IPS-NIHi7 (cell line): Measurements from ENCODE around the gene SZT2.
"Not testable (repeated sequence)": the region's sequence is repeated elsewhere in the genome, so short reads cannot be mapped to it uniquely, and the experiment has no call there.

Experiments used
- DNase-seq: peaks from one replicate; pipeline ENCODE4 v3.0.0; 2012; ENCODE audit warnings: mixed read lengths; ENCODE audit errors: extremely low spot score

The SZT2 gene

DNA sequence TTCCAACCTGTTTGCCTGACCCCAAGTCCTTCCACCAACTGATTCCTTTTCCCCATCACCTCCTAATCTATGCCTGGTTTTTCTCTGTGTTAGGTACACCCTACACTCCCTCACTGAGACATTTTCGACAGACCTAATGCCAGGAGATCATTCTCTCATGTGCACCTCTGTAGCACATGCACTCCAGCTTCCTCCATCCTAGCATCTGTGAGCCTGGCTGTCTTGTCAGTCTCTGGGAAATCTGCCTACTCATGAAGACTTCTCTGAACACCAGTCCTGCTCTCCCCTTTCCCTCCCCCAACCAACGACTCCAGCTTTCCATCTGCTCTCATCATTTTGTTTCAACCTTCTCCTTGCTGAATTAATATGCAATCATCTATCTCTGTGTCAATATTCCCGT, 1.1 kb upstream of the SZT2 start:
- no peak for DNase-seq

DNA sequence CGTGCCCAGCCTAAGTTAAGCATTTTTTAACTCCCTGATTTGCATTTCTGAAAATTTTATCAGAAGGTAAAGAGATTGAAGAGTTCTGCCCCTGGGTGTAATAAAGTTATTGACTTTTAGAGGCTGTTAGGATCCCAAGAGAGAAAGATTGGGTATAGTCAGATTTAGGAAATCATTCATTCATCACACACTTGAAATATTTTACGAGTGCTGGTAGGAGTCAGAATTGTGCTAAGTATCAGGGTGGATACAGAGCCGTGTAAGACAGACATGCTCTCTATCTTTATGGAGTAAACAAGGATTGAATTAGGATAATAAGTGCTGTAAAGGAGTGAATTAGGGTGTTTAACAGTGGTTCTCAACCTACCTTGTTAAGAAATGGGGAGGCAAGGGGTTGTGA, 3.0 kb downstream of the SZT2 start:
- DNase-seq, result no peak

GRCh38 chr1:43395523-43395922, 5.8 kb downstream of the SZT2 start:
- no peak for DNase-seq

DNA sequence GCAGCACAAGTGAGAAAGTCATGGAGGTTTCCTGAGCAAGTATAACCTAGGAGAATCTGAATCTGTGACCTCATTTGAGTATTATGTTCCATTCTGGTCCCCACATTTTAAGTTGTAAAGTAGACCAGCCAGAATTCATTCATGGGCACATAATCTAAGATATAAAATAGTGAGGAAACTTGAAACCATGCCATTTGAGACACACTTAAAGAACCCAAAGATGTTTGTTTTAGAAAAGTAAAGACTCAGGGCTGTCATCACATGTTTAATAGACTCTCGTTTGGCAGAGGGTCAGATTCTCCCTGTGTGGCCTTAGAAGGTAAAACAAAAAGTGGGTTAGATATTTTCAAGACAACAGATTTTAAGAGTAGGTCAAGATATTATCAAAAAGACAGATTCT, 6.4 kb downstream of the SZT2 start:
- no peak for DNase-seq

DNA sequence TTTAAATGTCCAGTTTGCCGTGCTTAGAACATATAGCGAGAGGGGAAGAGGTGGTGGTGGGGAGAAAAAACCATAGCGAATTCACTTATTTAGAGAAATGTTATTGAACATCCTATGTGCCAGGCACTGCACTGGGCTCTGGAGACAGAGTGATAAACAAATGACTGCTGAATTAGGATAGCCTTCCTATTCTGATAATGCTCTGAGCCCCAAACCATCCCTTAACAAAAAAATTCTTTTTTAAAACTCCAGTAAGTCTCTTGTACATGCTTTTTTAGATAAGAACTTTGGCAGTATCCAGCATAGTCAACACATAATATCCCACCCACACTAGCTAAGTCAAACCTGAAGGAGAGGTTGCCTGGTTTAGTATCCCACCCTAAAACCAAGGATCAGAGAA, 8.5 kb downstream of the SZT2 start:
- no peak for DNase-seq

DNA sequence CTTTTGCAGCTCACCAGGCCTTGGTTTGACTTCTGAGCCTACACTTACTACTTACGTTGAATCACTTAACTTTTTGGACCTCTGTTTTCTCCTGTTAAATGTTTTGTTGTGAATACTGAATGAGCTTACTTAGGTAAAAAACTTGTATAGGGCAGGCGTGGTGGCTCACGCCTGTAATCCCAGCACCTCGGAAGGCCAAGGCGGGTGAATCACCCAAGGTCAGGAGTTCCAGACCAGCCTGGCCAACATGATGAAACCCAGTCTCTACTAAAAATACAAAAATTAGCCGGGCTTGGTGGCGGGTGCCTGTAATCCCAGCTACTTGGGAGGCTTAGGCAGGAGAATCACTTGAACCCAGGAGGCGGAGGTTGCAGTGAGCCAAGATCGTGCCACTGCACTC, 10.7 kb downstream of the SZT2 start:
- not testable (repeated sequence) for DNase-seq

DNA sequence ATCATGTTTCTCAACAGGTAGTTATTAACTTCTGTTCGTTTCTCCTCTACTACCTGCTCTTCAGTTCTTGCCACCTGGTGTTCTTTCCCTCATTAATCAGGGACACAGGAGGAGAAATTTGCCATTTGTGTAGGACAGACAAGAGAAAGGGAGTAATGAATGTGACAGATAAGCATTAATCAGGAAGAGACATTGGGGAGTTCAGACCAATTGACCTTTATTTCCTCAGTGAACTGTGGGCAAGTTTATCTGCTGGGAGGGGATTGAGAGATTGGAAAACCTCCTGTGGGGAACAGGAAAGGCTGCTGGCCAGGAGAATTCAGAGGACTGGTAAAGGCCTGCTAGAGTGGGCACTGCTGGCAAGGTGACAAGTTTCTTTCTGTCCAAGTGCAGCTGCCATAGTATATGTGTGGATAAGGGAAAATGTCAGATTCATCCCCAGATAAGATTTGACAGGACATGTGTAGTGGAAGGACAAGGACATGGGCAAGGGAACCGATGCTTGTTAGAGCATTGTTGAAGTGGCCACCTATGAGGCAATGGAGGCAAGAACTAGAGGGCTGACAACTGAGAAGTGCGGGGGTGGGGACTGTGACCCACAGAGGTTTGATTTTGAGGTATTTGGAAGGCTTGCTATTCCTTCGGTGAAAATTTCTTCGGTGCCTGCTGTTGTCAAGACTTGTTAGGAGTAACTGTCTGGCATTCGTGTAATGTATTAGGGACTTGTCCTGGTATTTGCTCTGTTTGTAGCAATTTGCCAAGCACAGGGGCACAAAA, 12.6 kb downstream of the SZT2 start:
- DNase-seq, result no peak

DNA sequence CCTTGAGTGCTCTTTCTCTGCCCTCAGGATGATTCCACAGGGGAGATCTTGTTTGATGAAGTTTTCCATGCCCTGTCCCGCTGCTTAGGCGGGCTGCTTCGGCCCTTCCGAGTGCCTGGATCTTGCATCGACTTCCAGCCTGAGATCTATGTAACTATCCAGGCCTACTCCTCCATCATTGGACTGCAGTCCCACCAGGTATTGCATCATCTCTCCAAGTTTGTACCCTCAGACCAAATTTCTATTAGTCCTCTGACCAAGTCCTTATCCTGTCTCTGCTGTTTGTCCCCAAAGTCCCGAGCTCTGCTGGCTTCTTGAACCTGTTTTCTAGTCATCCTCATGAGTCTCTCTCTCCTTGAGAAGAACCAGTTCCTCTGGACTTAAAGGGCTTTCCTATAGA, 14.7 kb downstream of the SZT2 start:
- no peak for DNase-seq

DNA sequence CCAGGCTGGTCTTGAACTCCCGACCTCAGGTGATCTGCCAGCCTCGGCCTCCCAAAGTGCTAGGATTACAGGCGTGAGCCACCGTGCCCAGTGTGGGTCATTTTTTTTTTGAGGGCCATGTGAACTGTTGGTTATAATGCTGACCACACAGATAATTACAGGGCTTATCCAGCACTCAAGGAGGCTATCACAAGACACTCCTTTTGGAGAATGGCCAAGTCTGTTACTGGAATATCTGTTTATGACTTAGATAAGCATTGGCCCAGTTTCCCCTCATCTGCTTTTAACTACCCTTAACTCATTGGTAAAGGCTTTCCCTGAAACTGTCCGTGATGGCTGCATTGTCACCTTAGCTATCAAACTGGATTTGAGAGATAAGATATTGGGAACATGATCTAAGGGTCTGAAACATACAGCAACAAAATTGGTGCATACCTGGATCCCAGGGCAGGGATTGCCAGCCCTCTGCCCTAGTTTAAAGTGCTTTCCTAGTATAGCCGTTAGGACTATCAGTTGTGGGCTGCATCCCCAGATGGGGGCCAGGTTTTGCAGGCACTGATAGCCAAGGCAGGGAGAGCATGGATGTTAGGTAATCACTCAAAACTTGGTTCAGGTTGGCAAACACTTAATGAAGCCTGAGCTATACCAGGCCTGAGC, 15.6 kb downstream of the SZT2 start:
- DNase-seq, result no peak

GRCh38 chr1:43405876-43406234, 16.2 kb downstream of the SZT2 start:
- no peak for DNase-seq

GRCh38 chr1:43410571-43410970, 20.9 kb downstream of the SZT2 start:
- no peak for DNase-seq

DNA sequence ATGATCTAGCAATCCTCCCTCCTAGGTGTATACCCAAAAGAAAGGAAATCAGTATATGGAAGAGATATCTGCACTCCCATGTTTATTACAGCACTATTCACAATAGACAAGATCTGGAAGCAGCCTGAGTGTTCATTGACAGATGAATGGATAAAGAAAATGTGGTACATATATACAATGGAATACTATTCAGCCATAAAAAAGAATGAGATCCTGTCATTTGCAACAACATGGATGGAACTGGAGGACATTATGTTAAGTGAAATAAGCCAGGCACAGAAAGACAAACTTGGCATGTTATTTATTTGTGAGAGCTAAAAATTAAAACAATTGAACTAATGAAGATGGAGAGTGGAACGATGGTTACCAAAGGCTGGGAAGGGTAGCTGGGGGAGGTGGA, 23.7 kb downstream of the SZT2 start:
- DNase-seq, result not testable (repeated sequence)

DNA sequence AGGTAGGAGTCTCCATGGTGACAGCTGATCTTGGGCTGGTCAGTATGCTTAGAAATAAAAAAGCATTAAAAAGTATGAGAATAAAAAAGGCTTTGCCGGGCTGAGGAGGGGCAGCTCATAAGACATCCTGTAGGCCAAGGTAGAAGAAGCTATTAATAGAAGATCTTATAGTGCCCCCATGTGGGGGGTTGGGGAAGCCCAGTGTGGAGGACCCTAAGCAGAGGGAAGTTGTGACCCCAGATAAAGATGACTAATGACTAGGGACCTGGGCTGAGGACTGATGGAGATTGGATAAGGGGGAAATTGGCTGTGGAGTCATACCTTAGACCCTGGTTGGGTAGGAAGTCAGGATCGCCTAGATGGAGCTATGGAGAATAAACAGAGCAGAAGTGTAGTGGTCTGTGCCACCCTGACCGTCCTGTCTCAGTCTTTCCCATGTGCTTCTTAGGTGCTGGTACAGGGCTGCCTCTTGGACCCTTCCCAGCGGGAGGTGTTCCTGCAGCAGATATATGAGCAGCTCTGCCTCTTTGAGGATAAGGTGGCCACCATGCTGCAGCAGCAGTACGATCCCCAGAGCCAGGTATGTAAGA, 25.0 kb downstream of the SZT2 start:
- peak; percentile 81 for DNase-seq

GRCh38 chr1:43415901-43416300, 26.2 kb downstream of the SZT2 start:
- no peak for DNase-seq

GRCh38 chr1:43418858-43419257, 29.2 kb downstream of the SZT2 start:
- DNase-seq, result no peak

- no peak for DNase-seq
Measured at GRCh38 chr1:43419627-43420425, 30.1 kb downstream of the SZT2 start.

DNA sequence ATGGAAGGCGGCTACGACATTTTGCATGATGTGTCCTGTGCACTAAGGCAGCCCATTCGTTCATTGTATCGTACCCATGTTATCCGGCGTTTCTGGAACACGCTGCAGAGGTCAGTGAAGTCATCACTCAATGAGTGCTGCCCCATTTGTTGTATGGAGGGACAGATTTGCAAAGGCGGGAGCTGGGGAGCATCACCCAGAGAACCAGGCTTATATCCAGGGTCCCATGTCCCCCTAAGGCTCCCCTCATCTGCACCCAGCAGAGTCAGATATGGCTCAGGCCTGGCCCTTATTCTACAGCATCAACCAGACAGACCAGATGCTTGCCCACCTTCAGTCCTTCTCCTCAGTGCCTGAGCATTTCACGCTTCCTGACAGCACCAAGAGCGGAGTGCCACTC, 31.2 kb downstream of the SZT2 start:
- DNase-seq, result no peak

- DNase-seq, result no peak
Measured at GRCh38 chr1:43421396-43421795, 31.7 kb downstream of the SZT2 start.

DNA sequence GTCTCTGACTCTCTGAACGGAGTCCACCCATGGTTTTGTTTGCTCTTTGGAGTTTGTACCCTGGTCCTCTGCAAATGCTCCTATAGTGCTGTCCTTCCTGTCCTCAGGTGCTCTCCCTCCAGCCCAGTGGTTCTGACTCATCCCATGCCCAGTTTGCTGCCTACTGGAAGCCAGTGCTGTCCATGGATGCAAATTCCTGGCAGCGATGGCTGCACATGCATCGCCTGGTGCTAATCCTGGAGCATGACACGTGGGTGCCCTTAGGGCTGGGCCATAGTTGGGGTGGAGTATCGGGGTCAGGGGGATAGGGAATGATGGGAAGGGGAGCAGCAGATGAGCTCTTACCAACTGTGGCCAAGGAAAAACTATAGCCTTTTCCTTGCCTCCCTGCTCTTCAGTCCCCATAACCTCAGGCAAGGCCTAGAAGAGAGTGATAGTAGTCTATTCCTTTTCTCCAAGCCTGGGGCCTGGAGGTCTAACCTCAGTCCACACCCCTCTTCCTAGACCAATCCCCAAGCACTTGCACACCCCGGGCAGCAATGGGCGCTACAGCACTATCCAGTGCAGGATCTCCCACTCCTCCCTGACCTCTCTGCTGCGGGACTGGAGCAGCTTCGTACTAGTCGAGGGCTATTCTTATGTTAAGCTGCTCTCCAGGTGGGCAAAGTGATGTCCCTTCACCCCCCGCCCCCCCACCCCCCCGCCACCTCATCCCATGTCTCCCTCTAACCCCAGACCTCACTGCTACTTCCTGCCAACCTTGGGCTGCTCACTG, 32.5 kb downstream of the SZT2 start:
- peak; percentile 69 for DNase-seq

DNA sequence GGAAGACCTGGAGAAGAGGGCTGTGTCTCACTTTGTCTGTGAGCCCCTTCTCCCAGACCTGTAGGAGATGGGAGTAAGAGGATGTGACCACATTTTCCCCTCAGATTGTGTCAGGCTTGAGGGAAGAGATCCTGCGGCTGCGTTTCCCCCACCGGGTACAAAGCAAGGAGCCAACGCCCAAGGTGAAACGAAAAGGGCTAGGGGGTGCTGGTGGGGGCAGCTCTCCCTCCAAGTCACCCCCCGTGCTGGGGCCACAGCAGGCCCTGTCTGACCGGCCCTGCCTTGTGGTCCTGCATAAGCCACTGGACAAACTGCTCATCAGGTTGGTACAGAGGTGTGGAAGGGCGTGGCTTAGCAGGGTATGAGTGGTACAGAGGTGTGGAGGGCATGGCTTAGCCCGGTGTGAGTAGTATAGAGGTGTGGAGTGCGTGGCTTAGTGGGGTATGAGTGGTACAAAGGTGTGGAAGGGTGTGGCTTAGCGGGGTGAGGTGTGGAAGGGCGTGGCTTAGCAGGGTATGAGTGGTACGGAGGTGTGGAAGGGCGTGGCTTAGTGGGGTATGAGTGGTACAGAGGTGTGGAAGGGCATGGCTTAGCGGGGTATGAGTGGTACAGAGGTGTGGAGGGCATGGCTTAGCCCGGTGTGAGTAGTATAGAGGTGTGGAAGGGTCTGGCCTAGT, 33.4 kb downstream of the SZT2 start:
- DNase-seq, result no peak
